ENCODE data around the gene ATP6V1B1.

The ATP6V1B1 gene

GRCh38 chr2:70916291-70916690, 19.4 kb upstream of the ATP6V1B1 start:
- Histone ChIP-seq H4K8ac (ENCODE audit: low read length) (no peak overlapping the region), H3K9me3 (ENCODE audit: control insufficient read depth, low read length) (no peaks in the 10 kb centered on the region), H3K79me1 (replicated peaks; ENCODE audit: low read length, poor library complexity, severe bottlenecking) (no peaks in the 10 kb centered on the region), H3K4me2 (ENCODE audit: low read length, poor library complexity, severe bottlenecking) (no peak overlapping the region), H3K23ac (ENCODE audit: low read length in 2 of 2) (no peak overlapping the region), H2AK5ac (ENCODE audit: low read length, severe bottlenecking) (no peak overlapping the region), H3K4me1 (ENCODE audit: control insufficient read depth, insufficient read depth, low read depth, low read length) (no peaks in the 10 kb centered on the region), H2BK15ac (ENCODE audit: low read depth, poor library complexity, severe bottlenecking) (no peak overlapping the region), H2BK12ac (ENCODE audit: low read length in 2 of 2) (no peak overlapping the region), H3K14ac (ENCODE audit: low read length in 2 of 2) (no peak overlapping the region), H2BK5ac (ENCODE audit: low read depth, low read length, poor library complexity, severe bottlenecking) (no peak overlapping the region), H3K4me3 (ENCODE audit: insufficient read depth in 1 of 2, low read depth in 1 of 2, low read length in 2 of 2) (no peak overlapping the region), H2AFZ (ENCODE audit: low read depth, low read length) (no peak overlapping the region), H3K4ac (ENCODE audit: low read depth in 1 of 2, low read length in 2 of 2) (no peak overlapping the region), H3K27me3 (ENCODE audit: control insufficient read depth in 1 of 2, insufficient read depth in 1 of 2, low read length in 2 of 2) (peaks cover 0 to 4% of the 10 kb centered on the region in 2 experiments), H3K36me3 (ENCODE audit: control insufficient read depth in 1 of 2, insufficient read depth in 2 of 2, low read depth in 1 of 2, low read length in 2 of 2) (peaks cover 0 to 2% of the 10 kb centered on the region in 2 experiments), H4K91ac (ENCODE audit: low read length) (no peak overlapping the region), H3K18ac (ENCODE audit: low read depth in 1 of 2, low read length in 2 of 2) (no peak overlapping the region), H3K9ac (ENCODE audit: low read length) (no peak overlapping the region), H2BK120ac (ENCODE audit: low read depth, low read length) (no peak overlapping the region), H3K27ac (ENCODE audit: low read length, poor library complexity, severe bottlenecking) (no peak overlapping the region)
- DNase-seq, result no peak

DNA sequence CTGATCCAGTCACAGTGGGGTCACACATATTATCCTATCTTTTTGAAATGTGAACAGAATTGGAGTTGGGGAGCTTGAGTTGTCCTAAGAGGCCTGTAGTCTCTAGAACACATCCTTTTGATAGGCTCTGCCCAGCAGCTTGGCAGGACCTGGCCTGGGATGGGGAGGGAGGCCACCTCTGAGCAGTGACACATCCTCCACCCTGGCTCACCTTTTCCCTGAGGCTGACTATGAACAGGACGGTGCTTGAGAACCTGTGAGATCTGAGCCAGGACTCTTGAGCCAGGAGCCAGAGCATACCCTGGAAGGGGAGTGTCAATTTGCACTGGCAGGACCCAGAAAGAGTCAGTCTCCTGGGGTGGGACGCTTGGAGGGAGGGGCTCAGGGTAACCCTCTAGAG, 17.7 kb upstream of the ATP6V1B1 start:
- Histone ChIP-seq H3K18ac (ENCODE audit: low read depth in 1 of 2, low read length in 2 of 2) (no peak overlapping the region), H2AFZ (ENCODE audit: low read depth, low read length) (no peak overlapping the region), H3K79me1 (replicated peaks; ENCODE audit: low read length, poor library complexity, severe bottlenecking) (no peaks in the 10 kb centered on the region), H4K8ac (ENCODE audit: low read length) (no peak overlapping the region), H4K91ac (ENCODE audit: low read length) (no peak overlapping the region), H3K23ac (ENCODE audit: low read length in 2 of 2) (no peak overlapping the region), H2BK15ac (ENCODE audit: low read depth, poor library complexity, severe bottlenecking) (no peak overlapping the region), H3K4me2 (ENCODE audit: low read length, poor library complexity, severe bottlenecking) (no peak overlapping the region), H3K27me3 (ENCODE audit: control insufficient read depth in 1 of 2, insufficient read depth in 1 of 2, low read length in 2 of 2) (peaks cover 0 to 4% of the 10 kb centered on the region in 2 experiments), H3K4me3 (ENCODE audit: insufficient read depth in 1 of 2, low read depth in 1 of 2, low read length in 2 of 2) (no peak overlapping the region), H3K9me3 (ENCODE audit: control insufficient read depth, low read length) (no peaks in the 10 kb centered on the region), H3K14ac (ENCODE audit: low read length in 2 of 2) (no peak overlapping the region), H3K9ac (ENCODE audit: low read length) (no peak overlapping the region), H2BK5ac (ENCODE audit: low read depth, low read length, poor library complexity, severe bottlenecking) (no peak overlapping the region), H3K36me3 (ENCODE audit: control insufficient read depth in 1 of 2, insufficient read depth in 2 of 2, low read depth in 1 of 2, low read length in 2 of 2) (peaks cover 0 to 2% of the 10 kb centered on the region in 2 experiments), H2AK5ac (ENCODE audit: low read length, severe bottlenecking) (no peak overlapping the region), H3K4me1 (ENCODE audit: control insufficient read depth, insufficient read depth, low read depth, low read length) (peaks cover 8% of the 10 kb centered on the region), H2BK12ac (ENCODE audit: low read length in 2 of 2) (no peak overlapping the region), H3K27ac (ENCODE audit: low read length, poor library complexity, severe bottlenecking) (no peak overlapping the region), H3K4ac (ENCODE audit: low read depth in 1 of 2, low read length in 2 of 2) (no peak overlapping the region), H2BK120ac (ENCODE audit: low read depth, low read length) (no peak overlapping the region)
- WGBS, result 58% methylated on average over 2 of the region's 2 CpGs
- no peak for DNase-seq

DNA sequence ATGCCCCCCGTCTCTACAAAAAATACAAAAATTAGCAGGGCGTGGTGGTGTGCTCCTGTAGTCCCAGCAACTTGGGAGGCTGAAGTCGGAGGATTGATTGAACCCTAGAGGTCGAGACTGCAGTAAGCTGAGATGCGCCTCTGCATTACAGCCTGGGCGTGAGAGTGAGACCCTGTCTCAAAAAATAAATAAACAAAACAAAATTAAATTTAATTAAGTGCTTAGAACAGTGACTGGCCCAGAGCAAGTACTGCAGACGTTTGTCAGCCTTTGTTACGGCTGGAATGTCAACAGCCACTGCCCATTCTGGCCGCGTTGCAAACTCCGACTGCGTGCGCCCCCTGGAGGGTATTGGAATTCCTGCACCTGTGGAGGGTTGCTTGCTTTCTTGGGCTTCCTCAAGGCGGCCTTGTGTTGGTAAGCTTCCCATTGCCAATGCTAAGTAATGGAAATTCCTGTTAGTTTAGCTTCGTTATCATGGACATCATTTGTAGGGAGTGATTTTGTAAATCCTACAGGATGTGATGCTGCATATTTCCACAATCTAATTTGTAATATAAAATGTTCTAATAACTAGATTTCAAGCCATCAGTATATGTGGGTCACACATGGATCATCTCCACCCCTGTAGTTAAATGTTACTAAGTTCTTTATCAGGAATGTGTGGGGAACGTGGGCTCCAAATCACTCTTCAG, 15.9 kb upstream of the ATP6V1B1 start:
- Histone ChIP-seq H3K79me1 (replicated peaks; ENCODE audit: low read length, poor library complexity, severe bottlenecking) (no peaks in the 10 kb centered on the region), H3K4ac (ENCODE audit: low read depth in 1 of 2, low read length in 2 of 2) (no peak overlapping the region), H2AK5ac (ENCODE audit: low read length, severe bottlenecking) (no peak overlapping the region), H4K91ac (ENCODE audit: low read length) (no peak overlapping the region), H2BK5ac (ENCODE audit: low read depth, low read length, poor library complexity, severe bottlenecking) (no peak overlapping the region), H3K27ac (ENCODE audit: low read length, poor library complexity, severe bottlenecking) (no peak overlapping the region), H3K4me1 (ENCODE audit: control insufficient read depth, insufficient read depth, low read depth, low read length) (peaks cover 8% of the 10 kb centered on the region), H3K14ac (ENCODE audit: low read length in 2 of 2) (no peak overlapping the region), H2BK120ac (ENCODE audit: low read depth, low read length) (no peak overlapping the region), H3K23ac (ENCODE audit: low read length in 2 of 2) (no peak overlapping the region), H3K4me2 (ENCODE audit: low read length, poor library complexity, severe bottlenecking) (no peak overlapping the region), H3K9me3 (ENCODE audit: control insufficient read depth, low read length) (no peaks in the 10 kb centered on the region), H3K36me3 (ENCODE audit: control insufficient read depth in 1 of 2, insufficient read depth in 2 of 2, low read depth in 1 of 2, low read length in 2 of 2) (peaks cover 0 to 2% of the 10 kb centered on the region in 2 experiments), H3K27me3 (ENCODE audit: control insufficient read depth in 1 of 2, insufficient read depth in 1 of 2, low read length in 2 of 2) (peaks cover 0 to 7% of the 10 kb centered on the region in 2 experiments), H2AFZ (ENCODE audit: low read depth, low read length) (no peak overlapping the region), H3K9ac (ENCODE audit: low read length) (no peak overlapping the region), H4K8ac (ENCODE audit: low read length) (no peak overlapping the region), H2BK12ac (ENCODE audit: low read length in 2 of 2) (no peak overlapping the region), H2BK15ac (ENCODE audit: low read depth, poor library complexity, severe bottlenecking) (no peak overlapping the region), H3K4me3 (ENCODE audit: insufficient read depth in 1 of 2, low read depth in 1 of 2, low read length in 2 of 2) (no peak overlapping the region), H3K18ac (ENCODE audit: low read depth in 1 of 2, low read length in 2 of 2) (no peak overlapping the region)
- 26% methylated on average over 12 of the region's 16 CpGs for WGBS
- peak; percentile 70 for DNase-seq

- H3K9me3 ChIP-seq (ENCODE audit: control insufficient read depth, low read length), result no peaks in the 10 kb centered on the region
- no peak for DNase-seq
- no peak overlapping the region for H2BK120ac ChIP-seq (ENCODE audit: low read depth, low read length)
Observed at GRCh38 chr2:70920367-70920715, 15.4 kb upstream of the ATP6V1B1 start.

More at GRCh38 chr2:70920367-70920715, 15.4 kb upstream of the ATP6V1B1 start:
- H3K9ac ChIP-seq (ENCODE audit: low read length), result no peak overlapping the region
- no peak overlapping the region for H2BK12ac ChIP-seq (ENCODE audit: low read length in 2 of 2)
- no peak overlapping the region for H4K91ac ChIP-seq (ENCODE audit: low read length)
- no peak overlapping the region for H2AK5ac ChIP-seq (ENCODE audit: low read length, severe bottlenecking)
- no peak overlapping the region for H2BK15ac ChIP-seq (ENCODE audit: low read depth, poor library complexity, severe bottlenecking)
- no peak overlapping the region for H2AFZ ChIP-seq (ENCODE audit: low read depth, low read length)
- no peak overlapping the region for H2BK5ac ChIP-seq (ENCODE audit: low read depth, low read length, poor library complexity, severe bottlenecking)
- H3K4me2 ChIP-seq (ENCODE audit: low read length, poor library complexity, severe bottlenecking), result no peak overlapping the region
- no peak overlapping the region for H3K27ac ChIP-seq (ENCODE audit: low read length, poor library complexity, severe bottlenecking)
- 82% methylated on average over 3 of the region's 3 CpGs for WGBS
- H4K8ac ChIP-seq (ENCODE audit: low read length), result no peak overlapping the region
- H3K14ac ChIP-seq (ENCODE audit: low read length in 2 of 2), result peak overlapping the region in 1 of 2 experiments; percentile 27
- H3K23ac ChIP-seq (ENCODE audit: low read length in 2 of 2), result no peak overlapping the region
- no peak overlapping the region for H3K18ac ChIP-seq (ENCODE audit: low read depth in 1 of 2, low read length in 2 of 2)
- H3K36me3 ChIP-seq (ENCODE audit: control insufficient read depth in 1 of 2, insufficient read depth in 2 of 2, low read depth in 1 of 2, low read length in 2 of 2), result peaks cover 0 to 2% of the 10 kb centered on the region in 2 experiments
- peaks cover 8% of the 10 kb centered on the region for H3K4me1 ChIP-seq (ENCODE audit: control insufficient read depth, insufficient read depth, low read depth, low read length)
- peak overlapping the region in 1 of 2 experiments; percentile 3 for H3K4me3 ChIP-seq (ENCODE audit: insufficient read depth in 1 of 2, low read depth in 1 of 2, low read length in 2 of 2)
- H3K4ac ChIP-seq (ENCODE audit: low read depth in 1 of 2, low read length in 2 of 2), result no peak overlapping the region
- no peaks in the 10 kb centered on the region for H3K79me1 ChIP-seq (replicated peaks; ENCODE audit: low read length, poor library complexity, severe bottlenecking)
- peaks cover 0 to 11% of the 10 kb centered on the region in 2 experiments for H3K27me3 ChIP-seq (ENCODE audit: control insufficient read depth in 1 of 2, insufficient read depth in 1 of 2, low read length in 2 of 2)
